Measurements from ENCODE around the gene MRPL48. TPM values are rescaled to one million over a fixed set of nuclear protein-coding genes. Genes with fewer than 3 reads are reported as not detected.

MRPL48 gene
- polyA plus RNA-seq, 2 of the 4 experiments (the other 2 are of a cell fraction): 57.2 to 103 TPM

DNA sequence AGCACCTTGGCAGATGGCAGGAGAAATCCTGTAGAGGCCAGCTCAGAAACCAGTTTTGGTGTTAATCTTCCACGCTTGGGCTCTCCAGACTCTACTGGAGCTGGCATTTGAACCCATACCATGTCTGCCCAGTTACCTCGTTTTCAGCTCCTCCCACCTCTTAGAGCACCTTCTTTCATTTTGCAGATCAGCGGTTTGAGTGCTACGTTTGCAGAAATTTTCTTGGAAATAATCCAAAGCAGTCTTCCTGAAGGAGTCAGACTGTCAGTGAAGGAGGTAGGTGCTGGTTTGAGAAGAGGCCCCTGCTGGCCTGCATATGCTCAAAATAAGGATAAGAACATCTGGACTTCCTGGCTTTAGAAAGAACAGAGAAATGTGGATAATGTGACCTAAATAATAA, 75.3 kb downstream of the MRPL48 start:
- H3K4me1 ChIP-seq: peaks cover 22% of the 10 kb centered on the region
- no peak overlapping the region for H3K4me2 ChIP-seq
- TF ChIP-seq RCOR1 (IDR thresholded peaks at IDR 0.05; ENCODE audit: low read depth, low read length) (no peak), GATA3 (IDR thresholded peaks at IDR 0.05; ENCODE audit: borderline replicate concordance) (no peak), SREBF2 (IDR thresholded peaks at IDR 0.05) (no peak), E2F6 (IDR thresholded peaks at IDR 0.05; ENCODE audit: borderline replicate concordance, low read depth) (no peak)
- TF ChIP-seq, protein P1, sequence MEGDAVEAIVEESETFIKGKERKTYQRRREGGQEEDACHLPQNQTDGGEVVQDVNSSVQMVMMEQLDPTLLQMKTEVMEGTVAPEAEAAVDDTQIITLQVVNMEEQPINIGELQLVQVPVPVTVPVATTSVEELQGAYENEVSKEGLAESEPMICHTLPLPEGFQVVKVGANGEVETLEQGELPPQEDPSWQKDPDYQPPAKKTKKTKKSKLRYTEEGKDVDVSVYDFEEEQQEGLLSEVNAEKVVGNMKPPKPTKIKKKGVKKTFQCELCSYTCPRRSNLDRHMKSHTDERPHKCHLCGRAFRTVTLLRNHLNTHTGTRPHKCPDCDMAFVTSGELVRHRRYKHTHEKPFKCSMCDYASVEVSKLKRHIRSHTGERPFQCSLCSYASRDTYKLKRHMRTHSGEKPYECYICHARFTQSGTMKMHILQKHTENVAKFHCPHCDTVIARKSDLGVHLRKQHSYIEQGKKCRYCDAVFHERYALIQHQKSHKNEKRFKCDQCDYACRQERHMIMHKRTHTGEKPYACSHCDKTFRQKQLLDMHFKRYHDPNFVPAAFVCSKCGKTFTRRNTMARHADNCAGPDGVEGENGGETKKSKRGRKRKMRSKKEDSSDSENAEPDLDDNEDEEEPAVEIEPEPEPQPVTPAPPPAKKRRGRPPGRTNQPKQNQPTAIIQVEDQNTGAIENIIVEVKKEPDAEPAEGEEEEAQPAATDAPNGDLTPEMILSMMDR (IDR thresholded peaks at IDR 0.05): no peak
- H3K4me3 ChIP-seq: no peak overlapping the region
- DNase-seq (ENCODE audit: low read depth in 1 of 2, low spot score in 1 of 2) (no peak), ATAC-seq (no peak), FAIRE-seq (no peak)
- ChIA-PET CTCF (interaction anchor here (1.2 to 2.0 kb wide), 3 partner anchors 11 to 66 kb away, joined by 3 to 5 read pairs (median 3); no protein-coding TSS in a partner anchor), POLR2A (no interaction called here)
- WGBS (ENCODE audit: missing lambda C conversion rate): 87% methylated on average over 4 of the region's 4 CpGs
- no peaks in the 10 kb centered on the region for H3K9me3 ChIP-seq
- no peak overlapping the region for H3K27ac ChIP-seq

GRCh38 chr11:73866095-73866579, 78.5 kb downstream of the MRPL48 start:
- peak; percentile 5 to 32; a peak in 3 of 6 replicates for ATAC-seq
- TF ChIP-seq REST (IDR thresholded peaks at IDR 0.05) (no peak), ELK1 (IDR thresholded peaks at IDR 0.05; ENCODE audit: low read depth, low read length) (no peak), RAD21 (conservative IDR thresholded peaks at IDR 0.05 in 1 of 2, IDR thresholded peaks at IDR 0.05 in 1 of 2) (no peak), EP300 (IDR thresholded peaks at IDR 0.05) (no peak), POLR2A (IDR thresholded peaks at IDR 0.05; ENCODE audit: low read length) (no peak), JUNB (IDR thresholded peaks at IDR 0.05) (no peak), KDM5A (IDR thresholded peaks at IDR 0.05) (no peak), ZC3H11A (IDR thresholded peaks at IDR 0.05) (no peak), CBX8 (IDR thresholded peaks at IDR 0.05) (no peak), HDAC2 (IDR thresholded peaks at IDR 0.05) (no peak), HOXB5 (CRISPR knock-in tag; IDR thresholded peaks at IDR 0.05) (no peak), HOXA7 (CRISPR knock-in tag; IDR thresholded peaks at IDR 0.05) (no peak), FOSB (CRISPR knock-in tag; IDR thresholded peaks at IDR 0.05) (no peak), SMC3 (IDR thresholded peaks at IDR 0.05) (no peak), GATA3 (IDR thresholded peaks at IDR 0.05; ENCODE audit: borderline replicate concordance) (no peak), HEYL (CRISPR knock-in tag; IDR thresholded peaks at IDR 0.05) (no peak)
- TF ChIP-seq, protein P2, sequence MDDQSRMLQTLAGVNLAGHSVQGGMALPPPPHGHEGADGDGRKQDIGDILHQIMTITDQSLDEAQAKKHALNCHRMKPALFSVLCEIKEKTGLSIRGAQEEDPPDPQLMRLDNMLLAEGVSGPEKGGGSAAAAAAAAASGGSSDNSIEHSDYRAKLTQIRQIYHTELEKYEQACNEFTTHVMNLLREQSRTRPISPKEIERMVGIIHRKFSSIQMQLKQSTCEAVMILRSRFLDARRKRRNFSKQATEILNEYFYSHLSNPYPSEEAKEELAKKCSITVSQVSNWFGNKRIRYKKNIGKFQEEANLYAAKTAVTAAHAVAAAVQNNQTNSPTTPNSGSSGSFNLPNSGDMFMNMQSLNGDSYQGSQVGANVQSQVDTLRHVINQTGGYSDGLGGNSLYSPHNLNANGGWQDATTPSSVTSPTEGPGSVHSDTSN (IDR thresholded peaks at IDR 0.05): no peak
- TF ChIP-seq, protein P3, sequence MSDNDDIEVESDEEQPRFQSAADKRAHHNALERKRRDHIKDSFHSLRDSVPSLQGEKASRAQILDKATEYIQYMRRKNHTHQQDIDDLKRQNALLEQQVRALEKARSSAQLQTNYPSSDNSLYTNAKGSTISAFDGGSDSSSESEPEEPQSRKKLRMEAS (IDR thresholded peaks at IDR 0.05): no peak
- ChIA-PET POLR2A (interaction anchor here (0.7 to 2.0 kb wide), 5 partner anchors 10 to 106 kb away, joined by 3 to 13 read pairs (median 4); partner anchors contain the start of genes MRPL48 and RAB6A), CTCF (interaction anchor here (0.8 to 1.7 kb wide), 3 partner anchors 11 to 240 kb away, joined by 3 to 5 read pairs (median 4); partner anchors contain the start of genes COA4 and PAAF1)
- H3K4me2 ChIP-seq: peak overlapping the region; percentile 50
- FAIRE-seq: no peak
- H3K9me3 ChIP-seq: no peaks in the 10 kb centered on the region
- WGBS (ENCODE audit: missing lambda C conversion rate): 88% methylated on average over 5 of the region's 5 CpGs
- peak overlapping the region; percentile 50 to 76; a peak in 4 of 6 replicates for H3K27ac ChIP-seq
- DNase-seq (ENCODE audit: low read depth in 1 of 2, low spot score in 1 of 2): no peak
- H3K4me1 ChIP-seq: peaks cover 51% of the 10 kb centered on the region
- no peak overlapping the region for H3K4me3 ChIP-seq

Measured in A549 (cell line).